Uterus (tissue), 4 donors: ENCODE measurements around the gene TIGAR. TPM values are rescaled to one million over a fixed set of nuclear protein-coding genes. Genes with fewer than 3 reads are reported as not detected.

Source experiments
- DNase-seq, 2 donors: peaks; one replicate each; pipeline ENCODE4 v3.0.0-alpha.2; 2019 to 2020
- H3K27ac ChIP-seq, 2 donors: fragments of 200-600 bp; sonication (generic); 1 replicate in 1 of 2; 2 replicates in 1 of 2; pipeline ENCODE4 v1.5.1; 2016 to 2018
- H3K27me3 ChIP-seq, 2 donors: fragments of 200-600 bp; sonication (generic); one replicate each; pipeline ENCODE4 v1.5.1; 2018 to 2019; ENCODE audit warnings: control low read depth in 1 of 2
- H3K36me3 ChIP-seq, 2 donors: fragments of 200-600 bp; sonication (generic); one replicate each; pipeline ENCODE4 v1.5.1; 2019; ENCODE audit warnings: control low read depth in 1 of 2
- H3K4me1 ChIP-seq, 2 donors: fragments of 200-600 bp; sonication (generic); one replicate each; pipeline ENCODE4 v1.5.1; 2018 to 2019; ENCODE audit warnings: control low read depth in 1 of 2
- H3K4me3 ChIP-seq, 2 donors: fragments of 200-600 bp; sonication (generic); 1 replicate in 1 of 2; 2 replicates in 1 of 2; pipeline ENCODE4 v1.5.1; 2018 to 2019; ENCODE audit warnings: mild to moderate bottlenecking in 1 of 2
- H3K9me3 ChIP-seq, 2 donors: fragments of 200-600 bp; sonication (generic); one replicate each; pipeline ENCODE4 v1.5.1; 2019; ENCODE audit warnings: control low read depth in 1 of 2
- POLR2A ChIP-seq, 2 donors: fragments of 450-650 bp; IDR thresholded peaks; one replicate each; pipeline ENCODE4 v1.6.1; 2016; ENCODE audit warnings: antibody characterized with exemption in 2 of 2, mild to moderate bottlenecking in 1 of 2, moderate library complexity in 1 of 2
- intact Hi-C: fragments of 100-400 bp; cut with DNase I; formaldehyde crosslinking; loops from one replicate; pipeline ENCODE4 v1.15.1; 2023; ENCODE audit warnings: low total_unique reads
- total RNA-seq, 4 donors: library from RNA; depleted of rRNA in 3 of 4; stranded (reverse); fragments of >200 nt in 3 of 4; gene quantifications; one replicate each; pipeline versions ENCODE4 v1.1.0 to v1.2.4, GENCODE V29; 2014 to 2023
- TF ChIP-seq, protein P1 (sequence below), 4 experiments: fragments of 200-600 bp in 2 of 4; fragments of 450-650 bp in 2 of 4; sonication (generic) in 2 of 4; IDR thresholded peaks; one replicate each; pipeline ENCODE4 v1.5.1; 2016 to 2019; ENCODE audit warnings: antibody characterized with exemption in 4 of 4, mild to moderate bottlenecking in 2 of 4, moderate library complexity in 1 of 4
- donor health status: DM: yes; HTN: yes; CAD: no.

Gene TIGAR
- total RNA-seq, 4 donors from 2014 or later = 0.26 to 10.6 (median 2.3) TPM

DNA sequence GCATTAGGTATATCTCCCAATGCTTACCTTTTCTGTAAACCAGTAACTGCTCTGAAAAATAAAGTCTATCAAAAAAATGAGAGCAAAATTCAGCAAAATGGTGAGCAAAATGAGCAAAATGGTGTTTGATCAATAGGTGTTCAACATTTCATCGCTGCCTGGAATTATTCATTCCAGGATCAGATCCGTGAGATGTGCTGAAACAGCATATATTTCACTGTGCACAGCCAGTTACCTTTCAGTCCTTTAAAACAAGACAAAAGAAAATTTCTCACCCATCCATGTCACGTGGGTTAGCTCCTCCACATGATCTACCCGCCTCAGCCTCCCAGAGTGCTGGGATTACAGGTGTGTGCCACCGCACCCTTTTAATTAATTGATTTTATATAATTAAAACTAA is 66.6 kb downstream of the TIGAR start:
- H3K9me3 ChIP-seq = no peaks in the 10 kb centered on the region
- no peak for DNase-seq
- no peaks in the 10 kb centered on the region for H3K4me1 ChIP-seq
- H3K27ac ChIP-seq = no peak overlapping the region
- H3K27me3 ChIP-seq = no peaks in the 10 kb centered on the region
- H3K4me3 ChIP-seq = no peak overlapping the region
- intact Hi-C loops = no loop called here
- no peak for TF ChIP-seq POLR2A (IDR thresholded peaks at IDR 0.05)
- TF ChIP-seq, protein P1, sequence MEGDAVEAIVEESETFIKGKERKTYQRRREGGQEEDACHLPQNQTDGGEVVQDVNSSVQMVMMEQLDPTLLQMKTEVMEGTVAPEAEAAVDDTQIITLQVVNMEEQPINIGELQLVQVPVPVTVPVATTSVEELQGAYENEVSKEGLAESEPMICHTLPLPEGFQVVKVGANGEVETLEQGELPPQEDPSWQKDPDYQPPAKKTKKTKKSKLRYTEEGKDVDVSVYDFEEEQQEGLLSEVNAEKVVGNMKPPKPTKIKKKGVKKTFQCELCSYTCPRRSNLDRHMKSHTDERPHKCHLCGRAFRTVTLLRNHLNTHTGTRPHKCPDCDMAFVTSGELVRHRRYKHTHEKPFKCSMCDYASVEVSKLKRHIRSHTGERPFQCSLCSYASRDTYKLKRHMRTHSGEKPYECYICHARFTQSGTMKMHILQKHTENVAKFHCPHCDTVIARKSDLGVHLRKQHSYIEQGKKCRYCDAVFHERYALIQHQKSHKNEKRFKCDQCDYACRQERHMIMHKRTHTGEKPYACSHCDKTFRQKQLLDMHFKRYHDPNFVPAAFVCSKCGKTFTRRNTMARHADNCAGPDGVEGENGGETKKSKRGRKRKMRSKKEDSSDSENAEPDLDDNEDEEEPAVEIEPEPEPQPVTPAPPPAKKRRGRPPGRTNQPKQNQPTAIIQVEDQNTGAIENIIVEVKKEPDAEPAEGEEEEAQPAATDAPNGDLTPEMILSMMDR (IDR thresholded peaks at IDR 0.05) = no peak
- no peaks in the 10 kb centered on the region for H3K36me3 ChIP-seq

DNA sequence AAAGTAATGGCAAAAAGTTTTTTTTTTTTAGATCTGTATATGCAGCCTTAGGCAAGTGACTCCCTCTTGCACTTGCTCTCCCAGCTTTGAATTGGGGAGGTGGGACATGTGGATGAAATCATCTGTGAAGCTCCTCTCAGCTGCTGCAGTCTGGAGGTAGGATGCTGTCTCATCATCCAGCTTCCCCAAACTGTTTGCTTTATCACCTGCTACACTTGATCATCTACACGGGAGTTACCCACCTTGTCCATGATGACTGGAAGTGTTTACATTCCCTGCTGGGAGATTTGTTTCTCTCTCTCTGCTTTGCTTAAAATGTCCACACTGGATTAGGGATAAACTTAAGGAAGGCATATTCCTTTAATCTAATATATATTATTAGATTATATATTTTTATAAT is 67.0 kb downstream of the TIGAR start:
- intact Hi-C loops = no loop called here
- Histone ChIP-seq H3K4me1 (no peaks in the 10 kb centered on the region), H3K4me3 (no peak overlapping the region), H3K27ac (no peak overlapping the region), H3K27me3 (no peaks in the 10 kb centered on the region), H3K36me3 (no peaks in the 10 kb centered on the region), H3K9me3 (no peaks in the 10 kb centered on the region)
- TF ChIP-seq, protein P1 (IDR thresholded peaks at IDR 0.05) = no peak
- TF ChIP-seq POLR2A (IDR thresholded peaks at IDR 0.05) = no peak
- DNase-seq = no peak

DNA sequence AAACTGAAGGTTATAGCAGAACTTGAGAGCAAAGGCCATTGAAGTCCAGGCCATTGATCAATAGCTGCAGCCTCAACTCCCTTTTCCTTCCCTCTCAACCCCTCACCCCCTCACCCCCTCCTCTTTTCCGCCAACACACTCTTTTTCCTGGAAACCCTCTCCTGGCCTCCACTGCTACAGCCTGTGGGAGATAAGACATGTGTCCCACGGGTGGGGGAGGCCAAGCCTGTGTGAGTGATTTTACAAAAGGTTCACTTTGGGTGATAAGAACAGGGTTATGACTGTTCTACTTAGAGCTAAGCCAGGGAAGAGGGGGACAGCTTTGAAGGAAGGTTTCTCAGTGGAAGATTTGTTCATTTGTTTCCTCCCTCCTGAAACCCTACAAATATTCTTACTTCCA is 67.6 kb downstream of the TIGAR start:
- Histone ChIP-seq H3K27me3 (no peaks in the 10 kb centered on the region), H3K4me1 (no peaks in the 10 kb centered on the region), H3K27ac (no peak overlapping the region), H3K9me3 (no peaks in the 10 kb centered on the region), H3K4me3 (no peak overlapping the region), H3K36me3 (no peaks in the 10 kb centered on the region)
- intact Hi-C loops = no loop called here
- DNase-seq = no peak
- TF ChIP-seq, protein P1 (IDR thresholded peaks at IDR 0.05) = no peak
- no peak for TF ChIP-seq POLR2A (IDR thresholded peaks at IDR 0.05)

DNA sequence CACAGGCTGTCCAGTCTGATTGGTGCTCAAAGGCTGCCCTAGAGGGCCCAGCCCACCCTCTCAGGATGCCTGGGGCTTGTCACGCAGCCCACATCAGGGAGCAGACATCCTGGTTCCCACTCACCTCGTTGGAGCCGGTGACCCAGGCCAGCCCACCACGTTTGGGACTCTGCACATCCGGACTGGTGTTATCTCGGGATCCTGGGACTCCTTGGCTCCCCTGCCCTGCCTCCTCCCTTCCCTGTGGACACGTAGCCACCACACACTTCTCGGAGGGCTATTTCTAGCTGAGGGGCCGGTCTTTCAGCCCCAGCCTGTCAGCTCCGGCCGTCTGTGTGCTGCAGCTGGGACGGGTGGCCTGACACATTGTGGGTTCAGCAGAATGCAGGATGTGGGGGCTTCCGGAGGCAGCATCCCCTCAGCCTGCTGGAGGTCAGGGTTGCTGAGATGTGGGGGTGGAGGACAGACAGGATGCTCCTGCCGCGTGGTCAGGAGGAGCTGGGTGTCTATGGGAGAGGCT is 71.3 kb downstream of the TIGAR start:
- TF ChIP-seq POLR2A (IDR thresholded peaks at IDR 0.05) = no peak
- TF ChIP-seq, protein P1 (IDR thresholded peaks at IDR 0.05) = no peak
- intact Hi-C loops = no loop called here
- Histone ChIP-seq H3K9me3 (no peaks in the 10 kb centered on the region), H3K27me3 (no peaks in the 10 kb centered on the region), H3K4me3 (no peak overlapping the region), H3K36me3 (no peaks in the 10 kb centered on the region), H3K4me1 (no peaks in the 10 kb centered on the region), H3K27ac (no peak overlapping the region)
- no peak for DNase-seq

DNA sequence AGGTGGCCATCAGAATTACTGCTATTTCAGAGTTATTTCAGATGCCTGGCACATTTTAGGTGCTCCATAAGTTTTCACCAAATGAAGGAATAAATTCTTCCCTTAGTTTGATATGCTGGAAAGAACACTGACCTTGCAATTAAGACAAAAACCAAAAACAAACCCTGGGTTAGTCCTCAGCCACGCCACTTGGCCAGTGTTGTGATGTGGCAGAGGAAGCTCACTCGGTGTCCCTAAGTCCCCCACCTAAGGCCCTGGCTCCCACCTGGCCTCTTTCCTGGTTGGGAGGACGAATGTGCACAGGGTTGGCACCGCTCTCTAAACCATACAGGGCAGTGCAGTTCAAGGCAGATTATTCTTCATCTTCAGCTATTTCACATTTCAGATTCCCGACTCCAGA is 72.2 kb downstream of the TIGAR start:
- H3K27ac ChIP-seq = no peak overlapping the region
- no peaks in the 10 kb centered on the region for H3K27me3 ChIP-seq
- H3K36me3 ChIP-seq = no peaks in the 10 kb centered on the region
- H3K4me1 ChIP-seq = no peaks in the 10 kb centered on the region
- DNase-seq = no peak
- intact Hi-C loops = no loop called here
- H3K4me3 ChIP-seq = no peak overlapping the region
- H3K9me3 ChIP-seq = no peaks in the 10 kb centered on the region
- TF ChIP-seq, protein P1 (IDR thresholded peaks at IDR 0.05) = no peak
- no peak for TF ChIP-seq POLR2A (IDR thresholded peaks at IDR 0.05)
